GM23248 (cell line): ENCODE data around the gene PCNX4.

ENCODE experiments used
- EZH2 ChIP-seq: fragments of 200-600 bp; sonication (generic); IDR thresholded peaks from 2 replicates; pipeline ENCODE4 v1.6.1; 2018; ENCODE audit warnings: antibody characterized with exemption, mild to moderate bottlenecking; ENCODE audit not compliant: insufficient read depth, poor library complexity, severe bottlenecking
- EZH2phosphoT487 ChIP-seq: fragments of 200-600 bp; sonication (generic); IDR thresholded peaks from 2 replicates; pipeline ENCODE4 v1.6.1; 2018; ENCODE audit warnings: antibody characterized with exemption, moderate library complexity, mild to moderate bottlenecking, low read depth; ENCODE audit not compliant: insufficient read depth

GRCh38 chr14:60184905-60185555 is 93.3 kb downstream of the PCNX4 start:
- TF ChIP-seq EZH2 (no peak), EZH2phosphoT487 (no peak)
